AG04450 (cell line): ENCODE data around the gene CHD9. TPM values are rescaled to one million over a fixed set of nuclear protein-coding genes. Genes with fewer than 3 reads are reported as not detected.

Source experiments
- CTCF ChIA-PET: fragments of 300-600, 350-600 bp; formaldehyde crosslinking; extraction: SDS; loops from one replicate; lab custom pipeline; 2022; ENCODE audit warnings: antibody characterized with exemption, inconsistent platforms; lab: Charles Lee
- POLR2A ChIA-PET: fragments of 350-600 bp; formaldehyde crosslinking; extraction: SDS; loops from one replicate; lab custom pipeline; 2021; ENCODE audit warnings: antibody characterized with exemption, inconsistent platforms; lab: Yijun Ruan, JAX
- DNase-seq: peaks from one replicate; pipeline ENCODE4 v3.0.0-alpha.2; 2011; ENCODE audit warnings: low read depth, low spot score
- H3K27ac ChIP-seq: one replicate; pipeline ENCODE4 v1.5.1; 2012; ENCODE audit warnings: low read depth, low read length, control low read depth
- H3K27me3 ChIP-seq: one replicate; pipeline ENCODE4 v1.6.0; 2012; ENCODE audit warnings: low read length; ENCODE audit not compliant: control insufficient read depth, insufficient read depth
- H3K4me3 ChIP-seq: 2 replicates; pipeline ENCODE4 v1.5.1; 2011; ENCODE audit warnings: mild to moderate bottlenecking, low read depth, low read length, control low read depth
- H3K9me3 ChIP-seq: 2 replicates; pipeline ENCODE4 v1.5.1; 2012; ENCODE audit warnings: low read length; ENCODE audit not compliant: control insufficient read depth, insufficient read depth
- polyA plus RNA-seq: library from polyadenylated mRNA; depleted of rRNA; stranded (reverse); fragments of >200 nt; gene quantifications from 2 replicates; pipeline ENCODE4 v1.2.3, GENCODE V29; 2011
- TF ChIP-seq, protein P1 (sequence below): IDR thresholded peaks from 2 replicates; pipeline ENCODE4 v1.5.1; 2011; ENCODE audit warnings: low read depth, low read length, control low read depth, inconsistent platforms

The CHD9 gene
- polyA plus RNA-seq, 1 experiment = 42.6 TPM

DNA sequence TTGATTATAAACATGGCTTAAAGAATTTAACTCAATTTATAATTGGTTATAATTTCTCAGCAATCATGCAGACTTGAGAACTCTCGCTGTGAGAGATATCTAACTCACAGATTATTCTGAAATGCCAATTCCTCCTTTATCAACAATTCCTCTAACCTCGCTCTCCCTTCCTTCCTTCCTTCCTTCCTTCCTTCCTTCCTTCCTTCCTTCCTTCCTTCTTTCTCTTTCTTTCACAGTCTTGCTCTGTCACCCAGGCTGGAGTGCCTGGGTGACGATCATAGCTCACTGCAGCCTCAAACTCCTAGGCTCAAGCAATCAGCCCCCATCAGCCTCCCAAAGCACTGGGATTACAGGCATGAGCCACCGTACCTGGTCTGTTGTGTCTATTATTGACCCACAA, 42.4 kb downstream of the CHD9 start:
- H3K27me3 ChIP-seq = no peaks in the 10 kb centered on the region
- POLR2A ChIA-PET = no interaction called here
- TF ChIP-seq, protein P1, sequence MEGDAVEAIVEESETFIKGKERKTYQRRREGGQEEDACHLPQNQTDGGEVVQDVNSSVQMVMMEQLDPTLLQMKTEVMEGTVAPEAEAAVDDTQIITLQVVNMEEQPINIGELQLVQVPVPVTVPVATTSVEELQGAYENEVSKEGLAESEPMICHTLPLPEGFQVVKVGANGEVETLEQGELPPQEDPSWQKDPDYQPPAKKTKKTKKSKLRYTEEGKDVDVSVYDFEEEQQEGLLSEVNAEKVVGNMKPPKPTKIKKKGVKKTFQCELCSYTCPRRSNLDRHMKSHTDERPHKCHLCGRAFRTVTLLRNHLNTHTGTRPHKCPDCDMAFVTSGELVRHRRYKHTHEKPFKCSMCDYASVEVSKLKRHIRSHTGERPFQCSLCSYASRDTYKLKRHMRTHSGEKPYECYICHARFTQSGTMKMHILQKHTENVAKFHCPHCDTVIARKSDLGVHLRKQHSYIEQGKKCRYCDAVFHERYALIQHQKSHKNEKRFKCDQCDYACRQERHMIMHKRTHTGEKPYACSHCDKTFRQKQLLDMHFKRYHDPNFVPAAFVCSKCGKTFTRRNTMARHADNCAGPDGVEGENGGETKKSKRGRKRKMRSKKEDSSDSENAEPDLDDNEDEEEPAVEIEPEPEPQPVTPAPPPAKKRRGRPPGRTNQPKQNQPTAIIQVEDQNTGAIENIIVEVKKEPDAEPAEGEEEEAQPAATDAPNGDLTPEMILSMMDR = no peak
- H3K27ac ChIP-seq = no peak overlapping the region
- no peak for DNase-seq
- H3K9me3 ChIP-seq = no peaks in the 10 kb centered on the region
- CTCF ChIA-PET = interaction anchor here (0.6 kb wide), 1 partner anchor 45 kb away, joined by 3 read pairs; no protein-coding TSS in a partner anchor
- H3K4me3 ChIP-seq = no peak overlapping the region

DNA sequence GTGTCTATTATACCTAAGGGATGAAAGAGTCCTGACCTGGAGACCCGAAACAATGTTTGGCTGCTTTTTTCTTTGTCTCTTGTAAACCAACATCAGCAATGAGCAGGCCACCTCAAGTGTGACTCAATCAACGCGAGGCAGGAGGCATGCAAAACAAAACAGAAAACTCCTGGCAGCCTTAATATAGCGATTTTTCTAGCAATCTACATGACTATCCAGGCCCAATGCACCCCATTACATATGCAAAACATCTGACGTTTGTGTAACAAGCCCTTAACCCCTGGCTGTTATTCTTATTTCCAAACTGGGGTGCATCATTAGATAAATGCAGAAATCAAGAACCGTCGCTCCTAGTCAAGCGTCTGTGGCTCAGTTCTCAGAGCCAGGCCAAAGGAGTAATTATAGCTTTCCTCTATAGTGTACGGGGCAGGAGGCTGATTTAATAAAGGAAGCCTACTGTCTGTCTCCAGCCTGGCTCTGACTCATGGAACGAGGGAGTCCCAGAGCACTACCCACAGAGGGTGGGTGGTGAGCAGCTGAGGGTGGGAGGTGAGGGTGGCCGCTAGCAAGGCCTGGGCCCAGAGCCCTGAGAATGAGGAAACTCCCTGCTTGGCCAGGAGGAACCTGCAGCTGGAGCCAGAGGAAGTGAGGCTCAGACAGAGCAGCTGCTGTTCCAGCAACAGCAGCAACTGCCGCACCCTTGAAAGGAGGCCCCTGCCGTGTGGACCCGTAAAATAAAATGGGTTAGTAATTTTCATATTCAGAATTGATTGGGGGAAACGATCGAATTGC, 43.9 kb downstream of the CHD9 start:
- H3K27me3 ChIP-seq = no peaks in the 10 kb centered on the region
- POLR2A ChIA-PET = interaction anchor here (0.8 to 2.1 kb wide), 6 partner anchors 8 to 44 kb away, joined by 3 to 18 read pairs (median 5); no protein-coding TSS in a partner anchor

DNA sequence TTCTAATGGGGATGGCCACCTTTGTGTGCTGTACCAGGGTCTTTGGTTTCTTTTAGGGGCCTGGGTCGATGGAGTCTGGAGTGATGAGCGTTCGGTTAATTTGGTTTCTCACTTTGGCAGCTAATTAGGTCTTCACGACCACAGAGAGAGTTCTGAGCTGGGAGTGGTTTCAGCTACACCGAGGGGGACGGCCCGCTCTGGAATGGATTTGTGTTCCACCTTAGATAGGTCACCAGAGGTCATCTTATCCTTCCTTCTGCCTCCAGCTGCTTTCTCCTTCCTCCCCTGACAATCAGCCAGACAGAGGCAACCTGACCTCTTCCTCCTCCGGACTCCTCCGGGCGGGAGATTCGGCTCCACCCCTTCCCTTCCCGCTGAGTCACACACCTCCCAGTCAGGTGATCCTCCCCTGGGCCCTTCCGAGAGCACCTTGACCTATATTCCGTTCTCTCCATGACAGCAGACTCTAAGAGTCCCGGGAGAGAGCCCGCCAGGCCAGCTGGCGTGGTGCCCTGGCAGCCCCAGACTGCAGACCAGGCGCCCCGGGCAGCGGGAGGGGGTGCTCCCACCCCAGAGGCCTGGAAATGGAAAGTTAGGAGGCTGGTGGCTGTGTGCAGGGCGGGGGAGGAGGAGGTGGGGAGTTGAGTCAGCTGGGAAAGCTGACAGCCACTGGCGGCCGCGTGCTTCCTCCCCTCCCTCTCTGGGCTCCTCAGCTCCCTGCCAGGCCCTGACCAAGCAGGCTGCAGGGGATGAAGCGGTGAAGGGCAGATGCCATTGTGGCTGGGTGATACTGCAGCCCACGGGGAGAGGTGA, 44.7 kb downstream of the CHD9 start:
- DNase-seq = no peak
- Histone ChIP-seq H3K9me3 (no peaks in the 10 kb centered on the region), H3K4me3 (peak overlapping the region; percentile 51), H3K27ac (peak overlapping the region; percentile 97), H3K27me3 (no peaks in the 10 kb centered on the region)
- TF ChIP-seq, protein P1 = no peak
- CTCF ChIA-PET = no interaction called here
- POLR2A ChIA-PET = interaction anchor here (0.9 to 2.1 kb wide), 6 partner anchors 9 to 30 kb away, joined by 3 to 18 read pairs (median 5); no protein-coding TSS in a partner anchor

More for the DNA sequence above, 43.9 kb downstream of the CHD9 start:
- CTCF ChIA-PET = interaction anchor here (0.8 to 1.4 kb wide), 2 partner anchors 43 to 44 kb away, joined by 3 to 5 read pairs; partner anchors contain the start of gene CHD9
- Histone ChIP-seq H3K9me3 (no peaks in the 10 kb centered on the region), H3K4me3 (peak overlapping the region; percentile 51), H3K27ac (peak overlapping the region; percentile 97)
- TF ChIP-seq, protein P1 = no peak
- DNase-seq = peak; percentile 84

DNA sequence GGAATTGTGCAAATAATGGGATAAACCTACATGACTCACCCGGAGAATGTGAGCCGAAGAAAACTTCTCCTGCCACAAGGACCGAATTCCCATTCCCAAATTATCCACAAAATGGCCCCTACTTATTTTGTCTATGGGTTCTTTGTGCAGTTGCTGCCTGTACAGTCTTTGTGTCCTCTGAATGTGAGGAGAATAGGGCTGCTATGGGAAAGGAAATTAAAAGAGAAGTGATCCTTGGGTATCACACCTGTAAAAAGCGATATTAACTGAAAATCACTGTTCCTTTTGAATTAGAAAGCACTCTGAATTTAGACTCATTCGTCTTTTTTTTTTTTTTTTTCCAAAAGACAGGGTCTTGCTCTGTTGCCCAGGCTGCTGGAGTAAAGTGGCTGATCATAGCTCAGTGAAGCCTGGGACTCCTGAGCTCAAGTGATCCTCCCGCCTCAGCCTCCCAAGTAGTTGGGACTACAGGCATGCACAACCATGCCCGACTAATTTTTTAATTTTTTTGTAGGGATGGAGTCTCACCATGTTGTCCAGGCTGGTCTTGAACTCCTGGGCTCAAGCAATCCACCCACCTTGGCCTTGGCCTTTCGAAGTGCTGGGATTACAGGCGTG, 45.4 kb downstream of the CHD9 start:
- peak overlapping the region; percentile 51 for H3K4me3 ChIP-seq
- TF ChIP-seq, protein P1 = no peak

More for the DNA sequence above, 45.4 kb downstream of the CHD9 start:
- DNase-seq = no peak
- Histone ChIP-seq H3K27ac (peak overlapping the region; percentile 97), H3K27me3 (no peaks in the 10 kb centered on the region), H3K9me3 (no peaks in the 10 kb centered on the region)
- CTCF ChIA-PET = interaction anchor here (0.7 to 1.0 kb wide), 3 partner anchors 45 to 66 kb away, joined by 3 to 6 read pairs (median 4); no protein-coding TSS in a partner anchor
- POLR2A ChIA-PET = interaction anchor here (1.0 to 1.9 kb wide), 3 partner anchors 10 to 21 kb away, joined by 3 to 18 read pairs (median 3); no protein-coding TSS in a partner anchor
